RWPE2 (cell line): Measurements from ENCODE around the gene NUP188.
"Not testable (repeated sequence)": the region's sequence is repeated elsewhere in the genome, so short reads cannot be mapped to it uniquely, and the experiment has no call there.

Experiments
- ATAC-seq: fragments of 200-7000 bp; cut with Tn5 transposase; 3 replicates; pipeline ENCODE4 v1.9.1; 2021; ENCODE audit warnings: low read depth
- DNase-seq: peaks from one replicate; pipeline ENCODE4 v3.0.0-alpha.2; 2020; ENCODE audit warnings: low spot score
- H3K27ac ChIP-seq: fragments of 450-650 bp; 2 replicates; pipeline ENCODE4 v1.5.1; 2017; ENCODE audit warnings: mild to moderate bottlenecking; ENCODE audit not compliant: poor library complexity, severe bottlenecking
- H3K27me3 ChIP-seq: fragments of 250-450 bp; sonication (Bioruptor Pico); 2 replicates; pipeline ENCODE4 v1.5.1; 2021; ENCODE audit warnings: mild to moderate bottlenecking, moderate library complexity; ENCODE audit not compliant: insufficient read depth, poor library complexity, severe bottlenecking
- H3K36me3 ChIP-seq: fragments of 250-450 bp; sonication (Bioruptor Pico); 2 replicates; pipeline ENCODE4 v1.5.1; 2020; ENCODE audit warnings: low read depth, mild to moderate bottlenecking, moderate library complexity
- H3K4me1 ChIP-seq: fragments of 250-450 bp; sonication (Bioruptor Pico); 2 replicates; pipeline ENCODE4 v1.5.1; 2021; ENCODE audit warnings: mild to moderate bottlenecking, moderate library complexity; ENCODE audit not compliant: insufficient read depth, poor library complexity, severe bottlenecking
- H3K4me3 ChIP-seq: fragments of 250-450 bp; sonication (Bioruptor Pico); 2 replicates; pipeline ENCODE4 v1.5.1; 2021; ENCODE audit warnings: mild to moderate bottlenecking, moderate library complexity; ENCODE audit not compliant: severe bottlenecking
- H3K9me3 ChIP-seq: fragments of 250-450 bp; sonication (Bioruptor Pico); 2 replicates; pipeline ENCODE4 v1.5.1; 2021; ENCODE audit warnings: mild to moderate bottlenecking, moderate library complexity; ENCODE audit not compliant: severe bottlenecking
- TF ChIP-seq, protein P1 (sequence below): fragments of 450-650 bp; IDR thresholded peaks from one replicate; pipeline ENCODE4 v1.5.1; 2017; ENCODE audit warnings: mild to moderate bottlenecking, moderate library complexity; ENCODE audit not compliant: poor library complexity, severe bottlenecking

Gene NUP188

DNA sequence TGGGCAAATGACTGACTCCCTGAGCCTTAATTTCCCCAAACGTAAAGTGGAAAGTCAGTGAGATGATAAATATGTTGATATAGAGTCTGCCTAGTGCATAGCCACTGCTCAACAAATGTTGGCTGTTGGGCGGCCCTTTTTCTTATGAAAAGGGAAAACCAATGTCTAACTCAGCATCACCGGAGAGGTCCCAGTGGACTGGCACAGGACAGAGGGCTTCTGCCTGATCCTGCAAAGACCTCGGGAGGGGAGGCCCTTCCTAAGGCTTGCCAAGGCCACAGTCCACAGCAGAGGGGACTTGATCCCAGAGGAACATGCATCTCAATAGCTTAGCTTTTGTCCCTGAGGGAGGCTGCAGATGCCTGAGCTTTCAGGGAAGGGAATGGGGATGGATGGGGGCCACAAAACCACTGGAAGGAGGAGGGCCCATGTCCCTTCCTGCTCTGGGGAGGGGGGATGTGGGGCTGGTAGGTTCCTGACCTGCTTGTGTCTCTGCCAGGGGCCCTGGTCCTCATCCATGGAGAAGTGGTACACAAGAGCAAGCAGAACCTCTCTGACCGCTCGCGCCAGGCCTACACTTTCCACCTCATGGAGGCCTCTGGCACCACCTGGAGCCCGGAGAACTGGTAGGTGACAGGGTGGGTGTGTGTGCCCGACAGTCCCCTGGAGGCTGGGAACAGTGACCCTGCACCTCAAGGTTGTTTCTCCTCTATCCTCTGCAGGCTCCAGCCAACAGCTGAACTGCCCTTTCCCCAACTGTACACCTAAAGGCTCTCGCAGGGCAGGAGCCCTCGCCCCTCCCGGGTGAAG lies 6.3 kb upstream of the NUP188 start:
- H3K4me1 ChIP-seq, result no peaks in the 10 kb centered on the region
- no peak overlapping the region for H3K4me3 ChIP-seq
- no peaks in the 10 kb centered on the region for H3K36me3 ChIP-seq
- no peak for ATAC-seq
- DNase-seq, result peak; percentile 60
- TF ChIP-seq, protein P1, sequence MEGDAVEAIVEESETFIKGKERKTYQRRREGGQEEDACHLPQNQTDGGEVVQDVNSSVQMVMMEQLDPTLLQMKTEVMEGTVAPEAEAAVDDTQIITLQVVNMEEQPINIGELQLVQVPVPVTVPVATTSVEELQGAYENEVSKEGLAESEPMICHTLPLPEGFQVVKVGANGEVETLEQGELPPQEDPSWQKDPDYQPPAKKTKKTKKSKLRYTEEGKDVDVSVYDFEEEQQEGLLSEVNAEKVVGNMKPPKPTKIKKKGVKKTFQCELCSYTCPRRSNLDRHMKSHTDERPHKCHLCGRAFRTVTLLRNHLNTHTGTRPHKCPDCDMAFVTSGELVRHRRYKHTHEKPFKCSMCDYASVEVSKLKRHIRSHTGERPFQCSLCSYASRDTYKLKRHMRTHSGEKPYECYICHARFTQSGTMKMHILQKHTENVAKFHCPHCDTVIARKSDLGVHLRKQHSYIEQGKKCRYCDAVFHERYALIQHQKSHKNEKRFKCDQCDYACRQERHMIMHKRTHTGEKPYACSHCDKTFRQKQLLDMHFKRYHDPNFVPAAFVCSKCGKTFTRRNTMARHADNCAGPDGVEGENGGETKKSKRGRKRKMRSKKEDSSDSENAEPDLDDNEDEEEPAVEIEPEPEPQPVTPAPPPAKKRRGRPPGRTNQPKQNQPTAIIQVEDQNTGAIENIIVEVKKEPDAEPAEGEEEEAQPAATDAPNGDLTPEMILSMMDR, result no peak
- no peaks in the 10 kb centered on the region for H3K27me3 ChIP-seq
- no peak overlapping the region for H3K27ac ChIP-seq
- H3K9me3 ChIP-seq, result no peaks in the 10 kb centered on the region

DNA sequence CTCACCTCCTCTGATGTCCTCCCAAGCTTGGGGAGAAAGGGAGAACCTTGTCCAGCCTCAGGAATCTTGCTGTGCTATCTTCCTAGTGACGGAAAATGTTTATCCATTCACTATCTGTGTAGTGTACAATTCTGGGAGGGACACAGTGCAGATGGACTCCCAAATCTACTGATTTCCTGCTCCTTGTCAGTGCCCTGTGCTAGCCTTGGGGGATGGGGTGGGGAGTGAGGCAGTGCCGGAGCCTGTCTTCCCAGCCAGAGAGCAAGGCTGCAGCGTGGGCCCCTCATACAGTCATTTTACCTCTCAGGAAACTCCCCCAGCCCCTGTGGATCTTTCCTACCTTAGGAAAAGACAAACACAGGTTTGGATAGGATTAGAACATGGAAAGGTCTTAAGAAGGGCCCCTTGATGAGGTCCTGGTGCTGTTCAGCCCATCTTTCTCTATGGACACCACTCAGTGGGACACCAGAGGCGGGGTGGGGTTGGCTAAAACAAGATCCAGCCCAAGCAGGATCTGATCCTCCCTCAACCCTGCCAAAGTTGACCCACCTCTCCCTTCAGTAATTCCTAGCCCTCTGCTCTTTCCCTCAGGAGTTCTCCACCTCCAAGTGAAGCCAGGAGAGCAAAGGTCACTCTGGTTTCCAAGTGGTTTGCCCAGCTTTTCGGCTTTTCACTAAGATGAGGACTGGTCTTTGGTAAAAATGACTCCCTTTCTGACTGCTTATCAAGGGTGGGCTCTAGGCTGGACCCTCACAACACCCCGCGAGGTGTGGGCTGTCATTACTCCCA lies 3.5 kb upstream of the NUP188 start:
- DNase-seq, result no peak
- H3K4me3 ChIP-seq, result no peak overlapping the region

DNA sequence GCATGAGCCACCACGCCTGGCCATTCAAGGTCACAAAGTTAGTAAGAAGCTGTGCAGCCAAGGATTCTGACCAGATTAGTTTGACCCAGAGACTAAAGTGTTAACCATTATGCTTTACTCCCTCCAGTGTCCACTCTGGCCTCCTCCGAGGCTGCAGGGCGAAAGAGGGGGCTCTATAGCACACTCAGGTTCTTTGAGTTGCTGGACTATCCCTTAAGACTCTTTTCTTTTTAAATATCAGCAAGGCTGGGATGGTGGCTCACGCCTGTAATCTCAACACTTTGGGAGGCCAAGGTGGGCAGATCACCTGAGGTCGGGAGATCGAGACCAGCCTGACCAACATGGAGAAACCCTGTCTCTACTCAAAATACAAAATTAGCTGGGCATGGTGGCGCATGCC lies 2.5 kb upstream of the NUP188 start:
- not testable (repeated sequence) for ATAC-seq, H3K4me1 ChIP-seq, H3K27ac ChIP-seq, DNase-seq, H3K27me3 ChIP-seq, H3K9me3 ChIP-seq, H3K4me3 ChIP-seq
- H3K36me3 ChIP-seq, result peaks cover 12% of the 10 kb centered on the region

More for the DNA sequence above, 3.5 kb upstream of the NUP188 start:
- TF ChIP-seq, protein P1, result no peak
- H3K27me3 ChIP-seq, result no peaks in the 10 kb centered on the region
- no peaks in the 10 kb centered on the region for H3K9me3 ChIP-seq
- H3K36me3 ChIP-seq, result peaks cover 3% of the 10 kb centered on the region; the same call in 1 of the 2 replicates
- no peaks in the 10 kb centered on the region for H3K4me1 ChIP-seq
- no peak overlapping the region for H3K27ac ChIP-seq
- ATAC-seq, result no peak

DNA sequence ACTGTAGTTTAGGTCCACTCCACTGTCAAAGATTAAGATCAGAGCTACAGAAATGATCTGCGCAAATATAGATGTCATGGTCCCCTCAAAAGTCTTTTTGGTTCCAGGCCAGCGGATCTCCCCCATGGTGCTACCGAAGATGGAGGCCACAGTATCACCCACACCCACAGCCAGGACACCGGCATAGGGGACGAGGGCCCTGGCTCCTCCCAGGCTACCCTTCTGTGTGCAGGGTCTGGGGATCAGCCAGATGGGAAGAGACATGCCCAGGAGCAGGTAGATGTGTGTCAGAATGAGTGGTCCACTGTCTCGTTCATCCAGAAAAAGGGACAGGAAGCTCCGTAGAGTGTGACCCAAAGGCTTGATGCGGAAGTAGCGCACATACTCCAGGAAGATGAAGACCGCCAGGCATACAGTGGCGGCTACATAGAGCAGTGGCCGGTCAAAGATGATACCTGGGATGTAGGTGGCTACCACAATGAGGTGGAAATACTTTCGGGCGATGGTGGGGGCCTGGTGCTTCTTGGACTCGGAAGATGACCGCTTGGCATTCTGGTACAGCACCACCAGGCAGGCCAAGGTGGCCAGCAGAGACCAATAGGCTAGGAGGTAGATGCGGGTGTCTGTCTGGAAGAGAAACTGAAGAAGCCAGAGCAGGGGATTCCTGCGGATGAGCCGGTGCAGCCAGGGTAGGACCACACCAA lies 1.5 kb upstream of the NUP188 start:
- TF ChIP-seq, protein P1, result no peak
- Histone ChIP-seq H3K9me3 (no peaks in the 10 kb centered on the region), H3K4me3 (no peak overlapping the region), H3K4me1 (no peaks in the 10 kb centered on the region), H3K36me3 (peaks cover 22% of the 10 kb centered on the region), H3K27ac (no peak overlapping the region), H3K27me3 (no peaks in the 10 kb centered on the region)
- ATAC-seq (no peak), DNase-seq (no peak)

DNA sequence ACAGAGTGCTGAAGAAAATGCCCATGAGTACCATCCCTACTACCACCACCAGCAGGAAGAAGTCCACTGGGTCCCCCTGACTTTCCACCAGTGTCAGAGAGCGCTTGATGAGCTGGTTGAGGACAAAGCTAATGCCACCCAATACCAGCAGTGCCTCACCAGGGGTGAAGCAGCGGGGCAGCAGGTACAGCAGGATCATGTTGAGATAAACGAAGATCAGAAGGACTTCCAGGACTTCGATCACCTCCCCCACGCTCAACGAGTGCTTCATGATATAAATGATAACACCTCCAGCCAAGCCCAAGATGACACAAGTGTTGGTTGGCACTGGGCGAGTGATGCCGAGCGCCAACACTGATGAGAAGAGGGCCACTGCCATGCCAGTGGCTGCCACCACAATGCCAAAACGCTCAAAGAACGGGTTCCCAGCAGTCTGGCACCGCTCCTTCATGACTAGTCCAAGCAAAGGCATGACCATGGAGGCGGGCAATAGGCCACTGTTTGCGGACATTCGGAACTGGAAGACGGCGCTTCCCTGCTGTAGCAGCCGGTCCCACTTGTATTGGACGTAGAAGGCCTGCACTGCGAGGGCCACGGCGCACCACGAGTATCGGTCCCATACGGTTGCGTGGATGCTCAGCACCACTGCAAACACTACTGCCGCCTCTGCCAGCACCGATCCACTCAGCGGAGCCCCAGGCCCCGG lies 775 bp upstream of the NUP188 start:
- Histone ChIP-seq H3K4me3 (peak overlapping the region; percentile 69), H3K4me1 (no peaks in the 10 kb centered on the region), H3K9me3 (no peaks in the 10 kb centered on the region), H3K27me3 (no peaks in the 10 kb centered on the region), H3K27ac (peak overlapping the region; percentile 86), H3K36me3 (peaks cover 28% of the 10 kb centered on the region)
- no peak for DNase-seq
- peak; percentile 37 for ATAC-seq
- TF ChIP-seq, protein P1, result no peak
